Stomach (tissue), 4 donors: ENCODE results near the gene NPS.

Experiments
- EP300 ChIP-seq: sonication (generic); formaldehyde crosslinking; IDR thresholded peaks from one replicate; pipeline ENCODE4 v1.6.1; 2017; ENCODE audit warnings: antibody characterized with exemption
- POLR2AphosphoS5 ChIP-seq, 3 donors: sonication (generic); formaldehyde crosslinking; IDR thresholded peaks; one replicate each; pipeline ENCODE4 v1.6.1; 2016; ENCODE audit warnings: antibody characterized with exemption in 3 of 3
- TF ChIP-seq, protein P1 (sequence below), 7 experiments: fragments of 450-650 bp in 4 of 7; fragments of 200-600 bp in 3 of 7; sonication (generic) in 3 of 7; IDR thresholded peaks; one replicate each; pipeline ENCODE4 v1.5.1; 2016 to 2019; ENCODE audit warnings: antibody characterized with exemption in 7 of 7, control low read depth in 2 of 7, mild to moderate bottlenecking in 1 of 7

DNA sequence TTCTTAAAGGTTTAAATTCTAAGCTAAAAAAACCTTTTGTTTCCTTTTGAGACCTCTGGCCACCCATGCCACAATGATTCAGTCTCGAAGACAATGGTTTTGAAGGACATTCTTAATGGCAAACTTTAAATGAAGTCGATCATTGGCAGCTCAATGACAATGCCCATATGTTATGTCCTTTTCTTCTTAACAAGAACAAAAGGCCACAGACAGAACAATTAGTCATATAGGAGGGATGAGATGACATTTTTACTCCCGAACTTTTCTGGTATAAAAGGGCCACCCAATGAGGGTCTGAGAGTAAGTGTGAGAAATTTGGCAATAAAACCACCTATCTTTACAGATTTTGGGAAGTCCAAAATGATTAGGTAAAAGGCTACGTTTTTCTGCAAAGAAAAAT lies at the start of gene NPS:
- no peak for TF ChIP-seq EP300
- TF ChIP-seq POLR2AphosphoS5 (IDR thresholded peaks at IDR 0.05) = no peak
- TF ChIP-seq, protein P1, sequence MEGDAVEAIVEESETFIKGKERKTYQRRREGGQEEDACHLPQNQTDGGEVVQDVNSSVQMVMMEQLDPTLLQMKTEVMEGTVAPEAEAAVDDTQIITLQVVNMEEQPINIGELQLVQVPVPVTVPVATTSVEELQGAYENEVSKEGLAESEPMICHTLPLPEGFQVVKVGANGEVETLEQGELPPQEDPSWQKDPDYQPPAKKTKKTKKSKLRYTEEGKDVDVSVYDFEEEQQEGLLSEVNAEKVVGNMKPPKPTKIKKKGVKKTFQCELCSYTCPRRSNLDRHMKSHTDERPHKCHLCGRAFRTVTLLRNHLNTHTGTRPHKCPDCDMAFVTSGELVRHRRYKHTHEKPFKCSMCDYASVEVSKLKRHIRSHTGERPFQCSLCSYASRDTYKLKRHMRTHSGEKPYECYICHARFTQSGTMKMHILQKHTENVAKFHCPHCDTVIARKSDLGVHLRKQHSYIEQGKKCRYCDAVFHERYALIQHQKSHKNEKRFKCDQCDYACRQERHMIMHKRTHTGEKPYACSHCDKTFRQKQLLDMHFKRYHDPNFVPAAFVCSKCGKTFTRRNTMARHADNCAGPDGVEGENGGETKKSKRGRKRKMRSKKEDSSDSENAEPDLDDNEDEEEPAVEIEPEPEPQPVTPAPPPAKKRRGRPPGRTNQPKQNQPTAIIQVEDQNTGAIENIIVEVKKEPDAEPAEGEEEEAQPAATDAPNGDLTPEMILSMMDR (IDR thresholded peaks at IDR 0.05) = no peak
